Left renal cortex interstitium (tissue), 4 donors: ENCODE measurements around the gene LYG1. TPM values are rescaled to one million over a fixed set of nuclear protein-coding genes. Genes with fewer than 3 reads are reported as not detected.
"Not testable (repeated sequence)": the region's sequence is repeated elsewhere in the genome, so short reads cannot be mapped to it uniquely, and the experiment has no call there.

ENCODE experiments used
- DNase-seq, 4 donors: peaks; one replicate each; pipeline ENCODE4 v3.0.0-alpha.2; 2013; ENCODE audit warnings: low read depth in 4 of 4, low spot score in 2 of 4, missing footprints in 1 of 4
- polyA plus RNA-seq, 4 donors: library from polyadenylated mRNA; unstranded; fragments of 120-200 nt; gene quantifications; one replicate each; pipeline ENCODE4 v1.2.1, GENCODE V29; 2013; ENCODE audit not compliant: insufficient read length in 4 of 4

The LYG1 gene
- polyA plus RNA-seq, 4 donors, result 3.0 to 5.8 (median 4.5) TPM

DNA sequence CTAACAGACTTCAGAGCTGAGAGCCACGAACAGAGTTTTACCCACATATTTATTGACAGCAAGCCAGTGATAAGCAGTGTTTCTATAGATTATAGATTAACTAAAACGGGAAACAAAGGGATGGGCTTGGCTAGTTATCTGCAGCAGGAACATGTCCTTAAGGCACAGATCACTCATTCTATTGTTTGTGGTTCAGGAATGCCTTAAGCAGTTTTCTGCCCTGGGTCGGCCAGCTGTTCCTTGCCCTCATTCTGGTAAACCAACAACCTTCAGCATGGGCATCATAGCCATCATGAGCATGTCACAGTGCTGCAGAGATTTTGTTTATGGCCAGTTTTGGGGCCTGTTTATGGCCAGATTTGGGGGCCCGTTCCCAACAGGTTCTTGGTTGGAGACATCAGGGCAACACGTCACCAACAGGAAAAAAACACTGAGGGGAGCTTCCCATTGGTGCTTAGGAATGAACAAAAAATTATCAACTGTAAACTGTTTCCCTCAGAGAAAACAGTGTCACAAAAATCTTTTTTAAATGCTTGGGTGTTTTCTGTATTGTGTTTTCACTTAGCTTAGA, 22.7 kb downstream of the LYG1 start:
- not testable (repeated sequence) for DNase-seq

DNA sequence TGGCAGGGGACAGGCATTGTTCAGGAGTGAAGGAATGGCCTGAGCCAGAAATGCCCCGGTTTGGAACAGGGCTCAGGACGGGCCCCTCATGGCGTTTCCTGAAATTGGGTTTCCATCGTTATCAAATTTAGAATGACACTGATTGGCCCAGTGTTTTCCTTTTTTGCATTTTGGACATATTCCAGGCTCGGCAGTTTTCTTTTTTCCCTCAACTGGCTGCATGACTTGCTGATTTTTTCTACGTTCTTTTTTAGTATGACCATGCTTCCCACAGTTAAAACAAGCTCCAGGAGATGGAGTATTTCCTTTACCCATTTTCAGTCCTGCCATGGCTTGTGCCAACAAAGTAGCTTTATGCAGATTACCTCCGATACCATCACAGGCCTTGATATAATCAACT, 25.1 kb downstream of the LYG1 start:
- no peak for DNase-seq

DNA sequence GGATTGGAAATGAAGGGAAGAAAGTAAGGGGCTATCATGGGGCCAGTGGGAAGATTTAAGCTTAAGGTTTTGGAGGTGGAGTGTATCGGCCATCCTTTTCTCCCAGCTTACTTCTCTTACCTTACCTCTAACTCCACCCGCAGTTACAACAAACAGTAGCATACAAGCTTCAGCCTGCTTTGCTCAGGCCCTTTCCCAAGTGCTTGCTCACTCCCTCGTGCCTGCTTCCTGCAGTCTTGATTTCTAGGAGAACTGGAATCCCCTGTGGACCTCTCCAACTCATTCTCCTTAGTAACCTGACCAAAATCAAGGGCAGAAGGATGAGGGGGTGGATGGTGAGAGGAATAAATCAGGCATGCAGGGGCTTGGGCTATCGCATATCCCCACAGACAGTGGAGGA, 39.8 kb downstream of the LYG1 start:
- peak in 1 of 4 donors; percentile 2 for DNase-seq

DNA sequence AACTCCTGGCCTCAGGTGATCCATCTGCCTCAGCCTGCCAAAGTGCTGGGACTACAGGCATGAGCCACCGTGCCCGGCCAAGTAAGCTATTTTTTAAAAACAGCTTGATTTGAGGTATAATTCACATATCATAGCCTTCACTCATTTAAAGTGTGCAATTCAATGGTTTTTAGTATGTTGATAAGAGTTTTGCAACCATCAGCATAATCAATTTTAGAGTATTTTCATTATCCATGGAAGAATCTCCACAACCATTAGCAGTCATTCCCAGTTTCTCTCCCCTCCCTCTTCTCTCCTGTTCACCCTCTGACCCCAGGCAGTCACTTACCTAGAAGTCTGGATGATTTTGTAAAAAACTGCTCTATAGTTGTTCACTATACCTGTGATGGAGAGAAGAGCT, 40.8 kb downstream of the LYG1 start:
- no peak for DNase-seq

DNA sequence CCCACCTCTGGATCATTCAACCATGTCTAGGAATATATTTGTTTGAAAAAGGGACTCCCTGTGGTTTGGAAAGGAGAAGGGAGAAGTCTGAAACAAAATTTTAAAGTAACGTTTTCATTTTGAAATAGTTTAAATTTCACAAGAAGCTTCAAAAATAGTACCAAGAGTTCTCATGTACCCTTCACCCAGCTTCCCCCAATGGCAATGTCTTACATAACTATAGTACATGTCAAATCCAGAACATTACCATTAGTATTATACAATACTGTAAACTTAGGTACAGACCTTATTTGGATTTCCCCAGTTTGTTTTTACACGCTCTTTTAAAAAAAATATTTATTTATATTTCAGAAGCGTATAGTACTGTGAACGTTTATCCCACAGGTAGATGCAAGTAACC, 41.5 kb downstream of the LYG1 start:
- DNase-seq, result no peak

DNA sequence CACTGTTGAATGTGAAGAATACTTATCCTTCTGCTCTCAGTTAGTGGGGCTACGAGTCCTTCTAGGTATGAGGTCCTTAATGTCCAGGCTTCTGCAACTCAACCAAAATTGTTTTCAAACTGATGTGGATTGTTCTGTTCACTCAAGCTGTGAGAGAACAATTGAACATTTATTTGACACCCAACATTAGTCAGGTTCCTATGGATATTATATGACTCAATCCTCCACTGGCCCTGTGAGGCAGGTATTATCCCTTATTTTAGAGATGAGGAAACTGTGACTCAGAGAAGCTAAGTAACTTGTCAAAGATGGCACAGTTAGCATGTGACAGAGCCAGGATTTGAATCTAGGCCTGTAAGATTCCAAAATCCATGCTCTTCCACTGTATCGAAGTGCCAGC, 44.3 kb downstream of the LYG1 start:
- DNase-seq, result no peak

DNA sequence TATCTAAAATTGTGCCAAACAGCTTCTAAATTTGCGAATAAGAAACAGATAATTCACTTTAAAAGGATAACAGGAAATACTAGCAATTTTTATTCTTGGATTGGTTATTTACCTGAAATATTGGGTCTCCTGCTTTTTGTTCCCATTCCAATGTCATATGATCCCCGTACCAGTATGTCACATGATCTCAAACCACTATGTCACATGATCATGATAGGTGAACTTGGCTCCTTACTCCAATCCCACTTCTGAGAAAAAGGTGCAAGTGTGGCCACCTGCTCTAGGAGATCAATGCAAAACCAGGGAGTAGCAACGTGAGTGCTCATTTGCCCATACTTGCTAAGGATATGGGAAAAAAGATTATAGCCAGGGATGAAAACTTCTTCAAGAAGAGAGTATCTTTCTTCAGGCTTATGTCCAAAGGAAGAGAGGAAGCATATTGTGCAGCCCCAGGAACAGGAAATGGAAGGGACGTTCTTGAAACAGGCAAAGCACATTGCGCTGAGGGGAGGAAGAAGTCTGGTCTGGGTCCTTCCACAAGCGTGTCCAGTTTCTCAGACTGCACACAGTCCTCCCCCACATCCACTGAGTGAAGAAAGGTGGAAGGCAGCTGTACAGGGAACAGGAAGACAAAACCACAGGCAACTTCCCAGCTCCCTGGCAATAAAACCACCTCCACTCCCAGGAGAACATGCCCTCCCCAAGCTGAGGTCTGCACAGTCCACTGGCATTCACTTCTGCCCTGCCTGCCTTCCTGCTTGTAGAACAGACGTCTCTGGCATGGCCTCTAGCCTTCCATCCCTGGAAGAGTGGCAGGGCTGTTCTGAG, 45.3 kb downstream of the LYG1 start, which contains the start of gene LYG2:
LYG2 (minus strand) TSS at position 176 of the 828 bp plus-strand sequence. CDS start 1,406 bp downstream, outside the sequence.
- no peak for DNase-seq

DNA sequence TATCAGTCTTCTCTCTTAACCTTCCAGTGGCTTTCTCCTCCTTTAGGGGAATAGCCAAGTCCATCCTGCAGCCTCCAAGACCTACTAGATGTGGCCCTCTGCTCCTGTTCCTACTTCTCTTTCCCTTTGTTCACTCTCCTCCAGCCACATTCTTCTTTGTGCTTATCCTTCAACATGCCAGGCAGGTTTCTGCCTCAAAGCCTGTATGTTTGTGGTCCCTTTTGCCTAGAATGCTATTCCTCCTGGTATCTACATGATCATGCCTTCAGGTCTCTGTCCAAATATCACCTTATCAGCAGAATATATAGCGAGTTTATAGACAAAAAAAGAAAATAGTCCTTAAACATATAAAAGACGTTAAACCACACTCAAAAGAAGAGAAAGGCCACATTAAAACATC, 51.0 kb downstream of the LYG1 start:
- no peak for DNase-seq

DNA sequence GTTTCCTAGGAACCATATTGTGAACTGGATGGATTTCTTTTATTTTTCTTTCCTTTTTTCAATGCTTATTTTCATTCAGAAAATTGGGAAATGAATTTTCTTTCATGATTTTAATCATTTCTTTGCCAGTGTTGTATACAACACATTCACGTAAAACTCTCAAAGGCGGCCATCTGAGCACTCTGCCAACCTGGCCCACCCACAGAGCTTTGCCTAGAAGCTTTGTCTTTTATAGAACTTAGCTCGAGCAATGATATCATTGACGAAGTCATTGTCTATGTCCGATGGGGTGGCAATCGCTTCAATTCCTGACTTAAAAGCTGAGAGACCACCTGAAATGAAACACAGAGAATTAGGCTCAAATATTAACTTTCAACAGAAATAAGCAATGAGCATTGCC, 58.8 kb downstream of the LYG1 start:
- DNase-seq, result no peak

DNA sequence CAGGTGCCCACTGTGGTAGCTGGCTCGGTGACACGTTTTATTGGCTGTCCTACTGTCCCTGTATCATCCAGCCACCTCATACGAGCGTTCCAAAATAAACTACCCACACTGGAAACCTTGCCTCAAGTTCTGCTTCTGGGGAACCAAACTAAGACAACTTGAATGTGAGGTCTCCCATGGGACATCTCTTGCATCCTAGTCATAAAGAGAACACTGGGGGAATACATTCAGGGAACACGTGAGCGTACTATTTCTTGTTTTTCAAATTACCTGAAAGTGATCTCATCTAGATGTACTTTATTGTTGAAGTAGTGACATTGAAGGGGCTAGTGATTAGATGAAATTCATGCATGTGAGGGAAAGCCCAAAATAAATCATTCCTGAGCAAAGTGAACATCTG, 60.6 kb downstream of the LYG1 start:
- no peak for DNase-seq

DNA sequence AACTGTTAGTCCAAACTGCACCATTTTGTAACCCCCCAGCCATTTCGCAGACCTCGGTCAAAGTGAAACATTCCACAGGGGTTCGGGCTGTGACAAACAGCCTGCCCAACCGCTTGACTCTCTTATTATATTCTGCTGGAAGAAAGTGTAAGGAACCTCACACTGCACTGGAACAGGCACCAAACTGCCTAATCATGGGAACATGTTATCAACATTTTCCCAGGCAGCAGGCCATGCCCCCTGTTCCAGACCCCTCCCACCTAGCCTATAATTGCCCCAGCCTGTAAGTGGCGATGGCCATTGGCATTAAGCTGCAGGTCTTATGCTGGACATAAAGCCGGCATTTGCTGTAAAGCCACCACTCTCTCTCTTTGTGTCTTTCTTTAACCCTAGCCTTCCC, 62.4 kb downstream of the LYG1 start:
- no peak for DNase-seq

Other genes with a start within 250 kb of the LYG1 start
- 10 to 100 TPM in 3 of 4 donors, 1 to 10 TPM in 1; 9.1 to 12.6 (median 11.0) TPM for gene C2orf15, start 159.5 kb downstream of the LYG1 start, polyA plus RNA-seq
- gene TSGA10, start 146.3 kb downstream of the LYG1 start, polyA plus RNA-seq, result 10 to 100 TPM in 3 of 4 donors, 1 to 10 TPM in 1; 8.5 to 18.7 (median 15.5) TPM
- gene LIPT1, start 146.2 kb downstream of the LYG1 start, polyA plus RNA-seq, result 10 to 100 TPM; 10.3 to 17.2 (median 14.8) TPM
- 10 to 100 TPM; 41.8 to 62.1 (median 49.8) TPM for gene MITD1, start 120.1 kb downstream of the LYG1 start, polyA plus RNA-seq
- 10 to 100 TPM; 43.4 to 53.6 (median 52.3) TPM for gene MRPL30, start 120.0 kb downstream of the LYG1 start, polyA plus RNA-seq
- under 1 TPM; 0.21 to 0.71 (median 0.36) TPM for gene LYG2, start 45.5 kb downstream of the LYG1 start, polyA plus RNA-seq
- 10 to 100 TPM; 37.1 to 47.5 (median 41.1) TPM for gene TXNDC9, start 35.1 kb upstream of the LYG1 start, polyA plus RNA-seq
- 10 to 100 TPM; 53.6 to 77.9 (median 67.5) TPM for gene EIF5B, start 36.2 kb upstream of the LYG1 start, polyA plus RNA-seq
- 10 to 100 TPM; 41.6 to 81.1 (median 61.4) TPM for gene REV1, start 188.8 kb upstream of the LYG1 start, polyA plus RNA-seq